ENCODE measurements around the gene ATP9A.

Gene ATP9A

DNA sequence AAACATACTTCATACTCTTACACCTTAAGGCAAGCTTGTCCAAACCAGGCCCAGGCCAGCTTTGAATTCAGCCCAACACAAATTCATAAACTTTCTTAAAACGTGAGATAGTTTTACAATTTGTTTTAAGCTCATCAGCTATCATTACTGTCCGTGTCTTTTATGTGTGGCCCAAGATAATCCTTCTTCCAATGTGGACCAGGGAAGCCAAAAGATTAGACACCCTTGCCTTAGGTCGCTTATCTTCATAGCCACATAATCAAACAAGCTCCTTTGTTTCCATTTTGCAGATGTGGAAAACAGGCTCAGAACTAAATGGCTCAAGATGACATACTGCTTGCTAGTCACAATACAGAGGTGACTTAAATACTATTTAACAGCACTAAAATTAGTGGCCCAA, 28.1 kb upstream of the ATP9A start:
- Histone ChIP-seq H3K4me3 (ENCODE audit: low read depth, low read length) (no peak overlapping the region), H3K4me1 (no peaks in the 10 kb centered on the region), H3K27me3 (ENCODE audit: control insufficient read depth, insufficient read depth, low read length) (no peaks in the 10 kb centered on the region), H3K27ac (no peak overlapping the region), H3K9me3 (ENCODE audit: control insufficient read depth, low read length) (no peaks in the 10 kb centered on the region), H3K4me2 (ENCODE audit: low read length) (no peak overlapping the region), H3K36me3 (ENCODE audit: control insufficient read depth, insufficient read depth, low read length) (no peaks in the 10 kb centered on the region), H3K9ac (no peak overlapping the region), H2AFZ (no peak overlapping the region), H3K79me2 (no peaks in the 10 kb centered on the region)
- TF ChIP-seq, protein P1, sequence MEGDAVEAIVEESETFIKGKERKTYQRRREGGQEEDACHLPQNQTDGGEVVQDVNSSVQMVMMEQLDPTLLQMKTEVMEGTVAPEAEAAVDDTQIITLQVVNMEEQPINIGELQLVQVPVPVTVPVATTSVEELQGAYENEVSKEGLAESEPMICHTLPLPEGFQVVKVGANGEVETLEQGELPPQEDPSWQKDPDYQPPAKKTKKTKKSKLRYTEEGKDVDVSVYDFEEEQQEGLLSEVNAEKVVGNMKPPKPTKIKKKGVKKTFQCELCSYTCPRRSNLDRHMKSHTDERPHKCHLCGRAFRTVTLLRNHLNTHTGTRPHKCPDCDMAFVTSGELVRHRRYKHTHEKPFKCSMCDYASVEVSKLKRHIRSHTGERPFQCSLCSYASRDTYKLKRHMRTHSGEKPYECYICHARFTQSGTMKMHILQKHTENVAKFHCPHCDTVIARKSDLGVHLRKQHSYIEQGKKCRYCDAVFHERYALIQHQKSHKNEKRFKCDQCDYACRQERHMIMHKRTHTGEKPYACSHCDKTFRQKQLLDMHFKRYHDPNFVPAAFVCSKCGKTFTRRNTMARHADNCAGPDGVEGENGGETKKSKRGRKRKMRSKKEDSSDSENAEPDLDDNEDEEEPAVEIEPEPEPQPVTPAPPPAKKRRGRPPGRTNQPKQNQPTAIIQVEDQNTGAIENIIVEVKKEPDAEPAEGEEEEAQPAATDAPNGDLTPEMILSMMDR (IDR thresholded peaks at IDR 0.05): no peak

DNA sequence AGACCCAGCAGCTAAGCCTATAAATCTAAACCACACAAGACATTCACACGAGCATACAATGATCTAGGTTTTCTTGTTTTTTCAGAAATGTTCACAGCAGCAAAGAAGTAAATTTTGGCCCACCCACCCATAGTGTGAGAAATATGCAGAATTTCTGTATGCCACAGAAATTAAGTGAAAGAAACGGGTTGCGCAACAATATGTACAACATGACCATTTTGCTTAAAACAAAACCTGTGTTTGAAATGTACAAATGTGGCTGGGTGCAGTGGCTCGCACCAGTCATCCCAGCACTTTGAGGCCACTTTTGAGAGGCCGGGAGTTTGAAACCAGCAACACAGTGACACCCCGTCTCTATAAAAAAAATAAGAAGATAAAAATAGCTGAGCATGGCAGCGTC, 24.8 kb upstream of the ATP9A start:
- Histone ChIP-seq H3K4me3 (ENCODE audit: low read depth, low read length) (no peak overlapping the region), H3K9ac (no peak overlapping the region), H3K36me3 (ENCODE audit: control insufficient read depth, insufficient read depth, low read length) (no peaks in the 10 kb centered on the region), H2AFZ (no peak overlapping the region), H3K4me2 (ENCODE audit: low read length) (no peak overlapping the region), H3K79me2 (no peaks in the 10 kb centered on the region), H3K9me3 (ENCODE audit: control insufficient read depth, low read length) (no peaks in the 10 kb centered on the region), H3K27me3 (ENCODE audit: control insufficient read depth, insufficient read depth, low read length) (no peaks in the 10 kb centered on the region), H3K27ac (no peak overlapping the region), H3K4me1 (no peaks in the 10 kb centered on the region)
- TF ChIP-seq, protein P1 (IDR thresholded peaks at IDR 0.05): no peak

DNA sequence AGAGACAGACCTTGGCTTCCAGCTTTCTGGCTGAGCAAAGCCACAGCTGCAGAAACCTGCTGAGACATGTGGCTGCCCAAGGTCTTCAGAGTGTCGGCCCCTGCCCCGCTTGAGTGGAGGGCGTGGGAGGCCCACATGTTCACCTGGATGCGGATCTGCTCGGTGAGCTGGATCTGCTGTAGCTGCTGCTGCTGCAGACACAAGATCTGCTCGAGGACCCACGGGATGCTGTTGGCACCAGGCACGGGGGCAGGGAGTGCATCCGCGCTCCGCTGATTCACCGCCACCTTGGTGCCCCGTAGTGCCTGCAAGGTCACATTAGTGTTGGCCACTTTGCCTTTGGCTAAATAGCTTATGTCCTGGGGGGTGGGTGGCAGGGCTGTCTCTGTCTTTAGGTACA, 23.4 kb upstream of the ATP9A start:
- Histone ChIP-seq H3K4me3 (ENCODE audit: low read depth, low read length) (no peak overlapping the region), H3K4me2 (ENCODE audit: low read length) (no peak overlapping the region), H3K36me3 (ENCODE audit: control insufficient read depth, insufficient read depth, low read length) (no peaks in the 10 kb centered on the region), H3K4me1 (no peaks in the 10 kb centered on the region), H3K27me3 (ENCODE audit: control insufficient read depth, insufficient read depth, low read length) (no peaks in the 10 kb centered on the region), H3K9ac (no peak overlapping the region), H2AFZ (no peak overlapping the region), H3K27ac (no peak overlapping the region), H3K79me2 (no peaks in the 10 kb centered on the region), H3K9me3 (ENCODE audit: control insufficient read depth, low read length) (no peaks in the 10 kb centered on the region)
- TF ChIP-seq, protein P1 (IDR thresholded peaks at IDR 0.05): no peak

DNA sequence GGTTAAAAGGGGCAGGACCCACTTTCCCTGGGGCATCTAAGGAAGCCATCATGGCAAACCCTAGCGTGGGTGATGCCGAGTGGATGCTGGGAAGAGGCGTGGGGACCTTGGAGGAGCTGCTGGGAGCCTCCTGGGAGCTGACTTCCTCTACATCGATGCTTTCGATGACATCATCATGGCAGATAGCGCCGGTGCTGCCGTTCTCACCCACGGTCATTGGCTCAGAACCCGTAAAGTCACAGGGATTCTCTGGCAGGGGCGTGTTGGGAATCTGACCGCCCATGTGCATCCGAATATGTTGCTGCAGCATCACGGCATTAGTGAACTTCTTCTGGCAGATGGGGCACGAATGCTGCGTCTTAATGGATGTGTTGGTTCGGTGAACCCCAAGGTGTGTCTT, 22.1 kb upstream of the ATP9A start:
- no peaks in the 10 kb centered on the region for H3K36me3 ChIP-seq (ENCODE audit: control insufficient read depth, insufficient read depth, low read length)
- no peak overlapping the region for H3K4me3 ChIP-seq (ENCODE audit: low read depth, low read length)
- no peak overlapping the region for H3K27ac ChIP-seq
- H3K79me2 ChIP-seq: no peaks in the 10 kb centered on the region
- H2AFZ ChIP-seq: no peak overlapping the region
- no peaks in the 10 kb centered on the region for H3K4me1 ChIP-seq
- no peaks in the 10 kb centered on the region for H3K27me3 ChIP-seq (ENCODE audit: control insufficient read depth, insufficient read depth, low read length)
- no peak overlapping the region for H3K9ac ChIP-seq
- H3K9me3 ChIP-seq (ENCODE audit: control insufficient read depth, low read length): no peaks in the 10 kb centered on the region
- TF ChIP-seq, protein P1 (IDR thresholded peaks at IDR 0.05): no peak
- H3K4me2 ChIP-seq (ENCODE audit: low read length): no peak overlapping the region

DNA sequence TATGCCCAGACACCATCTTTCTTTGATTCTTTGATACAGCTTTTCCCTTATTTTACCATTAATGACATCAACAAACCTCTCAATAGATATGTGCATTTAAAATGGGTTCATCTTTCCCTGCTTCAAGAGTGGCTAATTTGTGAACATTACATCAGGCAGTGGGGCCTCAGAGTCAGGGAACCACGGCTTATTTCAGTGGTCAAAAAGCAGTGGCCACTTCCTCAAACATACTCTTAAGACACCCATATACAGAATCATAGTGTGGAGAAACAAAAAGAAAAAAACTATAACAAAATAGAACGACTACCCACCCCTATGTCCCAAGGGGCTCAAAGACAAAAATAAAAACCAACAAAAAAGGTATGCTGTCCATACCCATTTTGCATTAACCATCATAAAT, 21.2 kb upstream of the ATP9A start:
- H3K4me3 ChIP-seq (ENCODE audit: low read depth, low read length): no peak overlapping the region
- TF ChIP-seq, protein P1 (IDR thresholded peaks at IDR 0.05): no peak
- no peaks in the 10 kb centered on the region for H3K79me2 ChIP-seq
- H3K27ac ChIP-seq: no peak overlapping the region
- H3K9ac ChIP-seq: no peak overlapping the region
- H3K36me3 ChIP-seq (ENCODE audit: control insufficient read depth, insufficient read depth, low read length): no peaks in the 10 kb centered on the region
- H3K9me3 ChIP-seq (ENCODE audit: control insufficient read depth, low read length): no peaks in the 10 kb centered on the region
- no peak overlapping the region for H3K4me2 ChIP-seq (ENCODE audit: low read length)
- no peaks in the 10 kb centered on the region for H3K27me3 ChIP-seq (ENCODE audit: control insufficient read depth, insufficient read depth, low read length)
- H3K4me1 ChIP-seq: no peaks in the 10 kb centered on the region
- no peak overlapping the region for H2AFZ ChIP-seq

Data from parathyroid adenoma (tissue), 2 donors.